T-cell (primary cell): ENCODE results near the gene XKR8. TPM values are rescaled to one million over a fixed set of nuclear protein-coding genes. Genes with fewer than 3 reads are reported as not detected.

ENCODE experiments used
- ATAC-seq, 4 experiments: fragments of 200-7000 bp in 3 of 4; fragments of 150-1000 bp in 1 of 4; cut with Tn5 transposase; replicated peaks in 1 of 4; 1 replicate in 3 of 4; 2 replicates in 1 of 4; pipeline ENCODE4 v1.10.0; 2021; ENCODE audit warnings: moderate library complexity in 3 of 4, mild to moderate bottlenecking in 2 of 4, moderate number of reproducible peaks in 1 of 4
- CTCF ChIA-PET, 2 donors: fragments of 300-600 bp; sonication (Branson Sonifier 250); formaldehyde crosslinking; loops; one replicate each; lab custom pipeline; 2022; ENCODE audit warnings: antibody characterized with exemption in 2 of 2; lab: Charles Lee
- POLR2A ChIA-PET, 2 donors: fragments of 300-600 bp; sonication (Branson Sonifier 250); formaldehyde crosslinking; loops; one replicate each; lab custom pipeline; 2022; ENCODE audit warnings: antibody characterized with exemption in 2 of 2; lab: Charles Lee
- DNase-seq, 35 experiments: peaks; one replicate each; pipeline versions ENCODE4 v3.0.0 to v3.0.0-alpha.2; 2013 to 2023
- H3K27ac ChIP-seq: one replicate; pipeline ENCODE4 v1.5.1; 2013; ENCODE audit warnings: low read length
- H3K27me3 ChIP-seq, 2 experiments: replicated peaks in 1 of 2; 1 replicate in 1 of 2; 2 replicates in 1 of 2; pipeline versions ENCODE4 v1.6.1 to v1.7.0; 2013; ENCODE audit warnings: low read length in 1 of 2, mixed read lengths in 1 of 2; ENCODE audit not compliant: control insufficient read depth in 2 of 2, insufficient read depth in 2 of 2; ENCODE audit errors: extremely low read depth in 1 of 2
- H3K36me3 ChIP-seq, 2 donors: 1 replicate in 1 of 2; 2 replicates in 1 of 2; pipeline versions ENCODE4 v1.6.1 to v1.7.0; 2013; ENCODE audit warnings: low read length in 1 of 2; ENCODE audit not compliant: control insufficient read depth in 2 of 2, insufficient read depth in 1 of 2; ENCODE audit errors: extremely low read depth in 1 of 2
- H3K4me1 ChIP-seq, 2 experiments: 1 replicate in 1 of 2; 2 replicates in 1 of 2; pipeline versions ENCODE4 v1.6.1 to v1.7.0; 2013; ENCODE audit warnings: low read length in 2 of 2, mixed read lengths in 1 of 2; ENCODE audit not compliant: insufficient read depth in 2 of 2, control insufficient read depth in 1 of 2; ENCODE audit errors: extremely low read depth in 1 of 2
- H3K4me3 ChIP-seq, 2 donors: 1 replicate in 1 of 2; 2 replicates in 1 of 2; pipeline versions ENCODE4 v1.5.1 to v1.7.0; 2013; ENCODE audit warnings: mild to moderate bottlenecking in 2 of 2, low read length in 1 of 2, moderate library complexity in 1 of 2; ENCODE audit not compliant: control insufficient read depth in 1 of 2; ENCODE audit errors: extremely low read depth in 1 of 2
- H3K9me3 ChIP-seq: 2 replicates; pipeline ENCODE4 v1.7.0; 2013
- H3K27ac Mint-ChIP-seq, 2 donors: one replicate each; pipeline ENCODE4 v1.8.0; 2020 to 2021; ENCODE audit warnings: mild to moderate bottlenecking in 2 of 2, mixed read lengths in 2 of 2
- H3K27me3 Mint-ChIP-seq, 2 donors: one replicate each; pipeline ENCODE4 v1.8.0; 2021 to 2022; ENCODE audit warnings: mixed read lengths in 2 of 2
- H3K36me3 Mint-ChIP-seq: one replicate; pipeline ENCODE4 v1.8.0; 2021; ENCODE audit warnings: mixed read lengths
- H3K4me1 Mint-ChIP-seq, 3 donors: one replicate each; pipeline ENCODE4 v1.8.0; 2020 to 2022; ENCODE audit warnings: mixed read lengths in 3 of 3, mild to moderate bottlenecking in 1 of 3
- H3K4me3 Mint-ChIP-seq, 3 donors: one replicate each; pipeline ENCODE4 v1.8.0; 2020 to 2022; ENCODE audit warnings: mild to moderate bottlenecking in 3 of 3, mixed read lengths in 3 of 3, moderate library complexity in 3 of 3
- H3K9me3 Mint-ChIP-seq, 3 donors: one replicate each; pipeline ENCODE4 v1.8.0; 2020 to 2022; ENCODE audit warnings: mixed read lengths in 3 of 3
- WGBS: methylation state at CpG from one replicate; pipeline ENCODE4 v1.1.5; 2013; ENCODE audit warnings: missing lambda C conversion rate; ENCODE audit not compliant: insufficient coverage; 5-methylcytosine and 5-hydroxymethylcytosine counted together
- total RNA-seq, 35 experiments: library from RNA in 6 of 35; stranded (reverse) in 6 of 35; fragments of 120-200 nt in 1 of 35; gene quantifications; one replicate each; pipeline versions ENCODE4 v1.2.1 to v1.2.4 and lab custom pipeline; 2013 to 2026

Gene XKR8
- total RNA-seq, 5 donors from 2014 or later (not counting 1 experiment from before 2014, with no cell fraction given) = 7.7 to 18.3 (median 14.4) TPM

GRCh38 chr1:27938488-27938887 lies 21.3 kb upstream of the XKR8 start:
- no peaks in the 10 kb centered on the region for H3K36me3 ChIP-seq
- Mint-ChIP-seq H3K36me3 (no peaks in the 10 kb centered on the region), H3K27ac (no peak overlapping the region), H3K4me1 (peaks cover 23 to 47% (median 43%) of the 10 kb centered on the region in 3 donors), H3K4me3 (no peak overlapping the region), H3K27me3 (peaks cover 9 to 14% of the 10 kb centered on the region in 2 donors), H3K9me3 (no peaks in the 10 kb centered on the region)
- 100% methylated on average over 1 of the region's 4 CpGs for WGBS
- POLR2A ChIA-PET = interaction anchor here (0.5 to 0.6 kb wide), 2 partner anchors 26 to 1545 kb away, joined by 3 to 6 read pairs; no protein-coding TSS in a partner anchor
- peaks cover 7 to 28% of the 10 kb centered on the region in 2 experiments for H3K4me1 ChIP-seq
- no peak overlapping the region for H3K27ac ChIP-seq
- H3K27me3 ChIP-seq = peaks cover 0 to 18% of the 10 kb centered on the region in 2 experiments
- CTCF ChIA-PET = interaction anchor here (0.6 to 1.2 kb wide), 5 partner anchors 8 to 274 kb away, joined by 3 to 10 read pairs (median 3); no protein-coding TSS in a partner anchor
- H3K4me3 ChIP-seq = no peak overlapping the region
- H3K9me3 ChIP-seq = no peaks in the 10 kb centered on the region
- DNase-seq = no peak
- no peak for ATAC-seq

GRCh38 chr1:27940297-27940696 lies 19.5 kb upstream of the XKR8 start:
- H3K27ac ChIP-seq = peak overlapping the region; percentile 52
- ChIA-PET POLR2A (interaction anchor here in 1 of 2 donors (0.5 kb wide), 1 partner anchor 21 kb away, joined by 16 read pairs; no protein-coding TSS in a partner anchor), CTCF (interaction anchor here (0.6 to 2.1 kb wide), 8 partner anchors 8 to 269 kb away, joined by 3 to 28 read pairs (median 4); no protein-coding TSS in a partner anchor)
- peaks cover 6 to 7% of the 10 kb centered on the region in 2 donors for H3K27me3 Mint-ChIP-seq
- no peaks in the 10 kb centered on the region for H3K36me3 Mint-ChIP-seq
- no peaks in the 10 kb centered on the region for H3K9me3 ChIP-seq
- DNase-seq (peak; percentile 58 to 84 (median 74)), ATAC-seq (peak; percentile 80 to 89 (median 86))
- WGBS = 50% methylated on average over 2 of the region's 6 CpGs
- no peaks in the 10 kb centered on the region for H3K9me3 Mint-ChIP-seq
- H3K27me3 ChIP-seq = peaks cover 0 to 8% of the 10 kb centered on the region in 2 experiments
- no peak overlapping the region for H3K4me3 ChIP-seq
- peaks cover 11 to 31% of the 10 kb centered on the region in 2 experiments for H3K4me1 ChIP-seq
- H3K4me1 Mint-ChIP-seq = peaks cover 24 to 51% (median 49%) of the 10 kb centered on the region in 3 donors
- H3K36me3 ChIP-seq = no peaks in the 10 kb centered on the region
- no peak overlapping the region for H3K4me3 Mint-ChIP-seq
- peak overlapping the region; percentile 77 to 79 for H3K27ac Mint-ChIP-seq

- H3K27ac ChIP-seq = peak overlapping the region; percentile 52
- no peak overlapping the region for H3K4me3 Mint-ChIP-seq
- WGBS = 91% methylated on average over 4 of the region's 9 CpGs
Observed at GRCh38 chr1:27940870-27941560, 18.8 kb upstream of the XKR8 start.

GRCh38 chr1:27941671-27942540 lies 17.9 kb upstream of the XKR8 start:
- H3K27ac ChIP-seq = no peak overlapping the region
- POLR2A ChIA-PET = no interaction called here
- H3K27ac Mint-ChIP-seq = peak overlapping the region; percentile 46 to 68

More at GRCh38 chr1:27940870-27941560, 18.8 kb upstream of the XKR8 start:
- Histone ChIP-seq H3K36me3 (no peaks in the 10 kb centered on the region), H3K27me3 (peaks cover 0 to 3% of the 10 kb centered on the region in 2 experiments), H3K4me1 (peaks cover 11 to 30% of the 10 kb centered on the region in 2 experiments), H3K9me3 (no peaks in the 10 kb centered on the region), H3K4me3 (no peak overlapping the region)
- Mint-ChIP-seq H3K27me3 (no peaks in the 10 kb centered on the region), H3K4me1 (peaks cover 24 to 45% (median 43%) of the 10 kb centered on the region in 3 donors), H3K27ac (peak overlapping the region; percentile 77 to 79), H3K36me3 (no peaks in the 10 kb centered on the region), H3K9me3 (no peaks in the 10 kb centered on the region)
- POLR2A ChIA-PET = interaction anchor here in 1 of 2 donors (0.5 kb wide), 1 partner anchor 22 kb away, joined by 16 read pairs; no protein-coding TSS in a partner anchor
- no peak for DNase-seq
- CTCF ChIA-PET = interaction anchor here (0.6 to 2.1 kb wide), 7 partner anchors 36 to 268 kb away, joined by 3 to 28 read pairs (median 4); no protein-coding TSS in a partner anchor
- ATAC-seq = no peak

GRCh38 chr1:27945020-27945419 lies 14.8 kb upstream of the XKR8 start:
- no peak overlapping the region for H3K4me3 ChIP-seq
- no peaks in the 10 kb centered on the region for H3K36me3 ChIP-seq
- ChIA-PET POLR2A (interaction anchor here in 1 of 2 donors (1.0 kb wide), 1 partner anchor 14 kb away, joined by 4 read pairs; no protein-coding TSS in a partner anchor), CTCF (interaction anchor here in 1 of 2 donors (1.7 kb wide), 1 partner anchor 46 kb away, joined by 4 read pairs; no protein-coding TSS in a partner anchor)
- Mint-ChIP-seq H3K9me3 (no peaks in the 10 kb centered on the region), H3K4me1 (peaks cover 22 to 42% (median 39%) of the 10 kb centered on the region in 3 donors), H3K36me3 (no peaks in the 10 kb centered on the region), H3K27me3 (no peaks in the 10 kb centered on the region), H3K27ac (peak overlapping the region; percentile 28 to 70), H3K4me3 (no peak overlapping the region)
- ATAC-seq (no peak), DNase-seq (no peak)
- H3K27me3 ChIP-seq = peaks cover 0 to 7% of the 10 kb centered on the region in 2 experiments
- 87% methylated on average over 3 of the region's 5 CpGs for WGBS
- peaks cover 11 to 28% of the 10 kb centered on the region in 2 experiments for H3K4me1 ChIP-seq
- H3K27ac ChIP-seq = no peak overlapping the region
- H3K9me3 ChIP-seq = no peaks in the 10 kb centered on the region

More at GRCh38 chr1:27941671-27942540, 17.9 kb upstream of the XKR8 start:
- H3K9me3 ChIP-seq = no peaks in the 10 kb centered on the region
- H3K4me3 ChIP-seq = no peak overlapping the region
- Mint-ChIP-seq H3K4me1 (peaks cover 24 to 45% (median 43%) of the 10 kb centered on the region in 3 donors), H3K9me3 (no peaks in the 10 kb centered on the region), H3K36me3 (no peaks in the 10 kb centered on the region), H3K4me3 (no peak overlapping the region), H3K27me3 (no peaks in the 10 kb centered on the region)
- WGBS = 93% methylated on average over 6 of the region's 12 CpGs
- no peak for DNase-seq
- ATAC-seq = no peak
- CTCF ChIA-PET = interaction anchor here (0.6 to 0.8 kb wide), 2 partner anchors 38 to 253 kb away, joined by 3 to 4 read pairs; no protein-coding TSS in a partner anchor
- H3K27me3 ChIP-seq = no peaks in the 10 kb centered on the region
- H3K4me1 ChIP-seq = peaks cover 11 to 30% of the 10 kb centered on the region in 2 experiments
- no peaks in the 10 kb centered on the region for H3K36me3 ChIP-seq
